ENCODE results near the gene LAIR2.

Gene LAIR2

DNA sequence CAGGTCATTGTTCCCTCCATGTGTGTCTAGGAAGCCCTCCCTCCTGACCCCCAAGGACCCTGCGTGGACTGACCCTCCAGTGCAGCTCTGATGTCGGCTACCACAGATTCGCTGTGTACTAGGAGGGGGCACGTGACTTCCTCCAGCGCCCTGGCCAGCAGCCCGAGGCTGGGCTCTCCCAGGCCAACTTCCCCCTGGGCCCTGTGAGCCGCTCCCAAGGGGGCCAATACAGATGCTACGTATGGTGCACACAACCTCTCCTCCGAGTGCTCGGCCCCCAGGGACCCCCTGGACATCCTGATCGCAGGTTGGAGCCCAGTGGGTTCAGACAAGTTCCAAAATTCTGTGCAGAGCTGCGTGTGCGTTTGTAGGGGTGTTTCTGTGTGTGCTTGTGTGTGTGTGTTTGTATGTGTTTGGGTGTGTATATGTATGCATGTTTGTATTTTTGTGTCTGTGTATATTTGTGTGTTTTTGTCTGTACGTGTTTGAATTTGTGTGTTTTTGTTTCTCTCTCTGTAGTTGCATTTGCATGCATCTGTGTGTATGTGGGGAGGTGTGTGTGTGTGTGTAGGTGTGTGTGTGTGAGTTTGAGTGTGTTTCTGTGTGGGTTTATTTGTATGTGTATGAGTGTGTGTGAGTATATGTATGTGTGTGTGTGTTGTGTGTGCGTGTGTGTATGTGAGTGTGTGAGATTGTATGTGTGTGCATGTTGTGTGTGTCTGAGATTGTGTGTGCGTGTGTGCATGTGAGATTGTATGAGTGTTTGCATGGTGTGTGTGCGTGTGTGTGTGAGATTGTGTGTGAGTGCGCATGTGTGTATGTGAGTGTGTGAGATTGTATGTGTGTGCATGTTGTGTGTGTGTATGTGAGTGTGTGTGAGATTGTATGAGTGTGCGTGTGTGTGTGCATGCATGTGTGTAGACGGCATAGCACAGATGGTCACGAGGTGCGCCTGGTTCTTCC is 49.6 kb downstream of the LAIR2 start:
- TF ChIP-seq EZH2phosphoT487 (IDR thresholded peaks at IDR 0.05; ENCODE audit: low read length), result no peak
- no peak for TF ChIP-seq EZH2 (optimal IDR thresholded peaks at IDR 0.05; ENCODE audit: low read depth, low read length)
- TF ChIP-seq, protein P1, sequence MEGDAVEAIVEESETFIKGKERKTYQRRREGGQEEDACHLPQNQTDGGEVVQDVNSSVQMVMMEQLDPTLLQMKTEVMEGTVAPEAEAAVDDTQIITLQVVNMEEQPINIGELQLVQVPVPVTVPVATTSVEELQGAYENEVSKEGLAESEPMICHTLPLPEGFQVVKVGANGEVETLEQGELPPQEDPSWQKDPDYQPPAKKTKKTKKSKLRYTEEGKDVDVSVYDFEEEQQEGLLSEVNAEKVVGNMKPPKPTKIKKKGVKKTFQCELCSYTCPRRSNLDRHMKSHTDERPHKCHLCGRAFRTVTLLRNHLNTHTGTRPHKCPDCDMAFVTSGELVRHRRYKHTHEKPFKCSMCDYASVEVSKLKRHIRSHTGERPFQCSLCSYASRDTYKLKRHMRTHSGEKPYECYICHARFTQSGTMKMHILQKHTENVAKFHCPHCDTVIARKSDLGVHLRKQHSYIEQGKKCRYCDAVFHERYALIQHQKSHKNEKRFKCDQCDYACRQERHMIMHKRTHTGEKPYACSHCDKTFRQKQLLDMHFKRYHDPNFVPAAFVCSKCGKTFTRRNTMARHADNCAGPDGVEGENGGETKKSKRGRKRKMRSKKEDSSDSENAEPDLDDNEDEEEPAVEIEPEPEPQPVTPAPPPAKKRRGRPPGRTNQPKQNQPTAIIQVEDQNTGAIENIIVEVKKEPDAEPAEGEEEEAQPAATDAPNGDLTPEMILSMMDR (IDR thresholded peaks at IDR 0.05; ENCODE audit: low read length), result no peak
- H3K9me3 ChIP-seq (replicated peaks; ENCODE audit: insufficient read depth, low read length), result no peaks in the 10 kb centered on the region
- H3K9me2 ChIP-seq (replicated peaks; ENCODE audit: insufficient read depth, low read length), result no peaks in the 10 kb centered on the region
- H3K36me3 ChIP-seq (replicated peaks; ENCODE audit: insufficient read depth, low read length), result no peaks in the 10 kb centered on the region
- H3K9ac ChIP-seq (ENCODE audit: low read length), result no peak overlapping the region
- H3K79me2 ChIP-seq (ENCODE audit: low read length), result no peaks in the 10 kb centered on the region
- H3K27me3 ChIP-seq (replicated peaks; ENCODE audit: insufficient read depth, low read length), result peaks cover 76% of the 10 kb centered on the region
- DNase-seq, result no peak
- H3K27ac ChIP-seq (ENCODE audit: low read length), result no peak overlapping the region
- H3F3A ChIP-seq (ENCODE audit: insufficient read depth, low read length), result no peaks in the 10 kb centered on the region
- no peak overlapping the region for H3K4me3 ChIP-seq (ENCODE audit: low read length)
- no peaks in the 10 kb centered on the region for H4K20me1 ChIP-seq (ENCODE audit: insufficient read depth, low read length)
- H3K4me2 ChIP-seq (ENCODE audit: low read depth, low read length), result no peak overlapping the region
- H3K4me1 ChIP-seq (ENCODE audit: low read length), result no peaks in the 10 kb centered on the region
- H2AFZ ChIP-seq (ENCODE audit: low read length), result no peak overlapping the region

DNA sequence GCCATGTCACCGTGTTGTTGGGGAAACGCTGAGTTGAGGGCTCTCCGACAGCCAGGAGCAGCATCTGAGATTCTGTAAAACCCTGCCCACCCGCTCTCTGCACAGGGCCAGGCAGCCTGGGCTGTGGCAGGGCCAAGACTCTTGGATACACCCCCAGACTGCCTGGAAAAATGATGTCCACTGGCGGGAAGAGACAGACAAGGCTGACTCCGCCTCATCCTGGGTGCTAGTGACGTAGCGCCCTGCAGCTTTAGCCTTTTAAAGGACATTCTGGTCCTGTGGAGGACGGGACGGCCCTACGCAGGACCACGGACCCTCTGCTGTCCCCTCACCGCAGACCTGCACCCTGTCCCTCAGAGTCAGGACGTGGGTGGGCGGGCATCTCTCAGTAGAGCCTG is 50.3 kb downstream of the LAIR2 start:
- Histone ChIP-seq H3K27me3 (replicated peaks; ENCODE audit: insufficient read depth, low read length) (peaks cover 83% of the 10 kb centered on the region), H3K36me3 (replicated peaks; ENCODE audit: insufficient read depth, low read length) (no peaks in the 10 kb centered on the region), H2AFZ (ENCODE audit: low read length) (no peak overlapping the region), H3F3A (ENCODE audit: insufficient read depth, low read length) (no peaks in the 10 kb centered on the region), H4K20me1 (ENCODE audit: insufficient read depth, low read length) (no peaks in the 10 kb centered on the region), H3K9ac (ENCODE audit: low read length) (no peak overlapping the region), H3K9me2 (replicated peaks; ENCODE audit: insufficient read depth, low read length) (no peaks in the 10 kb centered on the region), H3K27ac (ENCODE audit: low read length) (no peak overlapping the region), H3K79me2 (ENCODE audit: low read length) (no peaks in the 10 kb centered on the region), H3K9me3 (replicated peaks; ENCODE audit: insufficient read depth, low read length) (no peaks in the 10 kb centered on the region), H3K4me3 (ENCODE audit: low read length) (no peak overlapping the region), H3K4me2 (ENCODE audit: low read depth, low read length) (no peak overlapping the region), H3K4me1 (ENCODE audit: low read length) (no peaks in the 10 kb centered on the region)
- TF ChIP-seq EZH2phosphoT487 (IDR thresholded peaks at IDR 0.05; ENCODE audit: low read length), result no peak
- TF ChIP-seq, protein P1 (IDR thresholded peaks at IDR 0.05; ENCODE audit: low read length), result no peak
- TF ChIP-seq EZH2 (optimal IDR thresholded peaks at IDR 0.05; ENCODE audit: low read depth, low read length), result no peak
- no peak for DNase-seq

DNA sequence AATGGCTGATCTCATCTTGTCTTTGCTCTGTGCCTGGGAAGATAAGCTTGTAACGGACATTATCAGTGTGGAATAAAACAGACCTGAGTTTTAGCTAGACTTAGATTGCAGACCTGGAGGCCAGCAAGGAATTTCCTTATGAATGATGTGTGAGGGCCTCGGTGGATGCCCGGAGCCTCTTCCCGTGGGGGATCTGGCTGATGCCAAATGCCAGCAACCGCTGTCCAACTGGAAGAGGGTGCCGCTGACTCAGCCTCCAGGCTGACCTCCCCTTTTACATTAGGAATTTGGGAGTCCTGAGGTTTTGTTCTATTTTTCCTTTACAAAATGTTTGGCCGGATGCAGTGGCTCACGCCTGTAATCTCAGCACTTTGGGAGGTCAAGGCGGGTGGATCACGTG is 51.4 kb downstream of the LAIR2 start:
- Histone ChIP-seq H3K9me3 (replicated peaks; ENCODE audit: insufficient read depth, low read length) (no peaks in the 10 kb centered on the region), H2AFZ (ENCODE audit: low read length) (no peak overlapping the region), H3K79me2 (ENCODE audit: low read length) (no peaks in the 10 kb centered on the region), H3K36me3 (replicated peaks; ENCODE audit: insufficient read depth, low read length) (no peaks in the 10 kb centered on the region), H3K27ac (ENCODE audit: low read length) (no peak overlapping the region), H3K4me1 (ENCODE audit: low read length) (no peaks in the 10 kb centered on the region), H4K20me1 (ENCODE audit: insufficient read depth, low read length) (no peaks in the 10 kb centered on the region), H3K4me3 (ENCODE audit: low read length) (no peak overlapping the region), H3K9ac (ENCODE audit: low read length) (no peak overlapping the region), H3K9me2 (replicated peaks; ENCODE audit: insufficient read depth, low read length) (no peaks in the 10 kb centered on the region), H3K4me2 (ENCODE audit: low read depth, low read length) (no peak overlapping the region), H3F3A (ENCODE audit: insufficient read depth, low read length) (no peaks in the 10 kb centered on the region), H3K27me3 (replicated peaks; ENCODE audit: insufficient read depth, low read length) (peaks cover 91% of the 10 kb centered on the region)
- TF ChIP-seq, protein P1 (IDR thresholded peaks at IDR 0.05; ENCODE audit: low read length), result no peak
- TF ChIP-seq EZH2 (optimal IDR thresholded peaks at IDR 0.05; ENCODE audit: low read depth, low read length) (no peak), EZH2phosphoT487 (IDR thresholded peaks at IDR 0.05; ENCODE audit: low read length) (no peak)
- DNase-seq, result no peak
